ENCODE measurements around the gene BRF1. TPM values are rescaled to one million over a fixed set of nuclear protein-coding genes. Genes with fewer than 3 reads are reported as not detected.
"Not testable (repeated sequence)": the region's sequence is repeated elsewhere in the genome, so short reads cannot be mapped to it uniquely, and the experiment has no call there.

Gene BRF1
- total RNA-seq, 4 donors from 2014 or later = 44.5 to 99.6 (median 56.2) TPM

DNA sequence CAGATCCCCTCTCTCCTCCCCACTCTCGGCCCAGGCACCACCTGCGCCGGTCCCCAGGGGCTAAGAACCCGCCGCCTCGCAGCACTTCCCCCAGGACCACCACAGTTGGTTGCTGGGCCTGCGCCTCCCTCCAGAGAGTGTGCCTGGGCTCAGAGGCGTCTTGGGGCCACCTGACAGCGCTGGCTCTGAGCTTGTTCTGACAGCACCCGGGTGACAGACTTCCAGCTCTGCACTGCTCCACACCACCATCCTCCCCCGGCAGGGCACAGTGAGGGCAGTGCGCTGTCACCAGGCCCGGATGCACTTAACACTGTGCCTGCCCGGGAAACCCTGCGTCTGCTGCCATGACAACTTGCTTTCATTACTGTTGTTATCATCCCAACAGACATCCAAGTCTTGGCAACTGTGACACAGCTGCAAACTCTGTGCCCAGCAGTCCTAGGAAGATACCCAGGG lies 6.6 kb downstream of the BRF1 start:
- Histone ChIP-seq H3K27ac (no peak overlapping the region), H3K36me3 (no peaks in the 10 kb centered on the region), H3K4me3 (replicated peaks in 1 of 3) (no peak overlapping the region), H3K27me3 (no peaks in the 10 kb centered on the region), H3K9me3 (no peaks in the 10 kb centered on the region), H3K4me1 (peaks cover 4 to 25% of the 10 kb centered on the region in 2 donors)
- 57 to 65% methylated on average over 8 to 14 of the region's 15 CpGs for WGBS, 2 donors
- intact Hi-C loops (cut with DNase I) = no loop called here
- TF ChIP-seq, protein P1, sequence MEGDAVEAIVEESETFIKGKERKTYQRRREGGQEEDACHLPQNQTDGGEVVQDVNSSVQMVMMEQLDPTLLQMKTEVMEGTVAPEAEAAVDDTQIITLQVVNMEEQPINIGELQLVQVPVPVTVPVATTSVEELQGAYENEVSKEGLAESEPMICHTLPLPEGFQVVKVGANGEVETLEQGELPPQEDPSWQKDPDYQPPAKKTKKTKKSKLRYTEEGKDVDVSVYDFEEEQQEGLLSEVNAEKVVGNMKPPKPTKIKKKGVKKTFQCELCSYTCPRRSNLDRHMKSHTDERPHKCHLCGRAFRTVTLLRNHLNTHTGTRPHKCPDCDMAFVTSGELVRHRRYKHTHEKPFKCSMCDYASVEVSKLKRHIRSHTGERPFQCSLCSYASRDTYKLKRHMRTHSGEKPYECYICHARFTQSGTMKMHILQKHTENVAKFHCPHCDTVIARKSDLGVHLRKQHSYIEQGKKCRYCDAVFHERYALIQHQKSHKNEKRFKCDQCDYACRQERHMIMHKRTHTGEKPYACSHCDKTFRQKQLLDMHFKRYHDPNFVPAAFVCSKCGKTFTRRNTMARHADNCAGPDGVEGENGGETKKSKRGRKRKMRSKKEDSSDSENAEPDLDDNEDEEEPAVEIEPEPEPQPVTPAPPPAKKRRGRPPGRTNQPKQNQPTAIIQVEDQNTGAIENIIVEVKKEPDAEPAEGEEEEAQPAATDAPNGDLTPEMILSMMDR (IDR thresholded peaks at IDR 0.05) = no peak
- TF ChIP-seq POLR2A (IDR thresholded peaks at IDR 0.05) = no peak
- no peak for DNase-seq

DNA sequence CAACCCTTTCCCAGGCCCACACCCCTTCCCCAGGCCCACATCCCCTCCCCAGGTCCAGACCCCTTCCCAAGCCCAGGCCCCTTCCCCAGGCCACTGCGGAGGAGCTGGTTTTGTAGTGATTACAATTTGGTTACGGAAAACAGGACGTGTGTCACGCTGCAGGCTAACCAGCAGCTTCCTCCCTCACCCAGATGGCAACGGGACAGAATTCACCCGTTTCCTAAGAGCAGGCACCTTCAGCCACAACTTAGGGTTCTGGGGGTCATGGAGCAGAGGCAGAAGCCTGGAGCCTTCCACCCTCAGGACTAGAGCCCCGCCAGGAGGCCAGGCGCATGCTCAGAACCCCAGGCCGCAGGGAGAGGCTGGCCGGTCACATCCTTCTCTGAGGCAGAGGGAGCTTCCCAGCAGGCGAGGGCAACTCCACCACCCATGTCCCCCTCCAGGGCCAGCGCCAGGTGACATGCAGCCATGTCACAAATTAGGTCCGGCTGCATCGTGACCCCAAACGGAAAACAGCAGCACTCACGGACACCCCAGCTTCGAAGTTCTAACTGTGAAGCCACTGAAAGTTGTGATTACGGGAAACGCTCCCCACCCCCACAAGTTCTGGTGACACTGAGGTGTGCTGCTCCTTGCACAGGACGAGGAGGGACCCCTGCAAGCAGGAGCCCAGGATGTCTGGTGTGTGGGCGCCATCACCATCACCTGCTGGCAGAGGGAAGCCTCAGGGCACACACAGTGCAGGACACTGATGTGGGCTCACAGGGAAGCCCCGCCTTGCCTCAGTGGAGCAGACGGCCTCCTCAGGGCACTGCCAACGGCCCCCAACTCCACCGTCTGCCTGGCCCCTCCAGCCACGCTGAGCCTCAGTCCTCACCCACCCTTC lies 7.7 kb downstream of the BRF1 start:
- Histone ChIP-seq H3K36me3 (no peaks in the 10 kb centered on the region), H3K4me1 (peaks cover 4 to 22% of the 10 kb centered on the region in 2 donors), H3K27ac (no peak overlapping the region), H3K27me3 (no peaks in the 10 kb centered on the region), H3K9me3 (no peaks in the 10 kb centered on the region), H3K4me3 (replicated peaks in 1 of 3) (no peak overlapping the region)
- TF ChIP-seq, protein P1 (IDR thresholded peaks at IDR 0.05) = no peak
- TF ChIP-seq POLR2A (IDR thresholded peaks at IDR 0.05) = no peak
- DNase-seq = no peak
- intact Hi-C loops (cut with DNase I) = no loop called here
- WGBS, 2 donors = 69 to 76% methylated on average over 21 to 25 of the region's 26 CpGs

DNA sequence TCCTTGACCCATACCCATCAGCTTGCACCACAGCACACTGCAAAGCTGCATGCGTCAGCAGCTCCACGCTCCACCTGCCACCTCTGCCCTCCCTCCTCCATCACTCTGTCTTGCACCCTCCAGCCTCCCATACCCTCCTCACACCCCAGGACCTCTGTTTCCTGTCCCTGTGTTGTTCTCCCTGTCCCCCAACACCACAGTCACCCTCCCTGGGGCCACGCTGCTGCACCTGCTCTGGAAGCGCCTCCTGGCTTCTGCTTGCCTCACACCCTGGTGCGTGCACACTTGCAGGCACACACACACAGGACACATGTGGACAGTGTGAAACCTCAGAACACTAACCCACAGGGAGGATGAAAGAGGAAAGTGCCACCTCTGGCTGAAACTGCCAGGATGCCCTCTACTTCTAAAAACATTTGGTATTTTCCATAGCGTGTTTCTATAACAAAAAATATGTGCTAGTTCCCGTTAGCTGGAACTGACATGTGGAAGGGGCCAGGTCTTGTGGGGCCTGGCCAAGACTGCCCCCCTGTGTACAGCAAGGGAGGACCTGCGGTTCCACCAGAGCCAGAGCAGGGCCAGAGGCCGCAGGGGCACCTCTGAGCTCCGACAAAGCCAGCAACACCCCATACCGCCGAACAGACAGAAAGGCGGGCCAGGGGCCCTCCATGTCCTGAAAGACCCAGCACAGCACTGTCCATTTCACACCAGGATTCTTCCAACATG lies 10.0 kb downstream of the BRF1 start:
- no peaks in the 10 kb centered on the region for H3K9me3 ChIP-seq
- no peak overlapping the region for H3K4me3 ChIP-seq (replicated peaks in 1 of 3)
- no peak for DNase-seq
- no peak overlapping the region for H3K27ac ChIP-seq
- no peaks in the 10 kb centered on the region for H3K27me3 ChIP-seq
- H3K36me3 ChIP-seq = no peaks in the 10 kb centered on the region
- intact Hi-C loops (cut with DNase I) = no loop called here
- 79 to 85% methylated on average over 13 of the region's 13 CpGs for WGBS, 2 donors
- H3K4me1 ChIP-seq = peaks cover 4 to 22% of the 10 kb centered on the region in 2 donors
- no peak for TF ChIP-seq POLR2A (IDR thresholded peaks at IDR 0.05)
- TF ChIP-seq, protein P1 (IDR thresholded peaks at IDR 0.05) = no peak

DNA sequence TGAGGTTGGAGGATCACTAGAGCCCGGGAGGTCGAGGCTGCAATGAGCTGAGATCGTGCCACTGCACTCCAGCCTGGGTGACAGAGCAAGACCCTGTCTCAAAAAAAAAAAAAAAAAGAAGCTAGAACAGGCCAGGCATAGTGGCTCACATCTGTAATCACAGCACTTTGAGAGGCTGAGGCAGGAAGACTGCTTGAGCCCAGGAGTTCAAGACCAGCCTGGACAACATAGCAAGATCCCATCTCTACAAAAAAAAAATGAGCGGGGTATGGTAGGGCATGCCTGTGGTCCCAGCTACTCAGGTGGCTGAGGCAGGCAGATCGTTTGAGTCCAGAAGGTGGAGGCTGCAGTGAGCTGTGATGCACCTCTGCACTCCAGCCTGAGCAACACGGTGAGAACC lies 11.9 kb downstream of the BRF1 start:
- WGBS, 2 donors = 87 to 92% methylated on average over 6 of the region's 6 CpGs
- peaks cover 0 to 12% of the 10 kb centered on the region in 2 donors for H3K4me1 ChIP-seq
- H3K36me3 ChIP-seq; H3K9me3 ChIP-seq; intact Hi-C loops (cut with DNase I); DNase-seq; H3K4me3 ChIP-seq (replicated peaks in 1 of 3); H3K27me3 ChIP-seq; H3K27ac ChIP-seq: not testable (repeated sequence)

DNA sequence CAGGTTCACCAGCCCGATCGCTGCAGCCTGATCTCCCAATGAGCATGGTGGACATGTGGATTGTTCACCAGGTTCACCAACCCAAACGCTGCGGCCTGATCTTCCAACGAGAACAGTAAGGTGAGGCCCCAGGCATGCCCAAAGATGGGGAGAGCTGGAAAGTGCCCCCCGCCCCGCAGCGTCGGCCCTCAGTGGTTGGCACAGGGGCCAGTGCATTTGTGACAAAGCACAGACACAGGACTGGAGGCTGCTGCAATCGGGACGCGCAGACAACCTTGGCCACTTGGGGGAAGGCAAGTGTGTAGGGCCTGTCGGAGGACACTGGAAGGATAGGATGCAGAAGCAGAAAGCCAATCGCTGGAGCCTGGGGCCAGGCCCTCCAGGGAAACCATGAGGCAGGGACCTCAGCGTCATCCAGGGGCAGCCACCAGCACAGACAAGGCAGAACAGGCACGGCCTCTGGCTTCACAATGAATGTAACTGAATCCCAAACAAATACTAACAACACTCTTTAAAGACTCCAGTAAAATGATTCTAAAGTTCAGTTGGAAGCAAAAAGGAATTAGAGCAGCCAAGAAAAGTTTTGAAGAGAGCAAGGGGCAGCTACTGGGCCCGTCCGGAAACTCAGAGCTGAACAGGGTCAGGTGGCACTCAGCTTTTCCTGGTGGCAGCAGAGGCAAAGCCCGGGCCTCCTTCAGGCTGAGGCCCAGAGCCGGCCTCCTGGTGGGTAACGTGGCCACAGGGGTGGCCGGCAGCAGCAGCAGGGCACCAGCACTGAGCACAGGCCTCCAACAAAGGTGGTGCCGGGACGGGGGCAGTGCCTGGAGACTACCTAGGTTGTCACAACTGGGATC lies 13.3 kb downstream of the BRF1 start:
- Histone ChIP-seq H3K9me3 (no peaks in the 10 kb centered on the region), H3K27me3 (no peaks in the 10 kb centered on the region), H3K4me3 (replicated peaks in 1 of 3) (no peak overlapping the region), H3K27ac (no peak overlapping the region), H3K4me1 (peaks cover 0 to 1% of the 10 kb centered on the region in 2 donors), H3K36me3 (no peaks in the 10 kb centered on the region)
- 83 to 88% methylated on average over 21 to 24 of the region's 24 CpGs for WGBS, 2 donors
- TF ChIP-seq POLR2A (IDR thresholded peaks at IDR 0.05) = no peak
- TF ChIP-seq, protein P1 (IDR thresholded peaks at IDR 0.05) = no peak
- no peak for DNase-seq
- intact Hi-C loops (cut with DNase I) = no loop called here

Measured in thyroid gland (tissue), 4 donors.